ENCODE measurements around the gene TAF9.
A peak's percentile ranks its signal among the peaks of the same experiment; 100 is the strongest.
"Not testable (repeated sequence)": the region's sequence is repeated elsewhere in the genome, so short reads cannot be mapped to it uniquely, and the experiment has no call there.

TAF9 gene

GRCh38 chr5:69369340-69370121, at the start of gene TAF9, which contains the start of the genes AK6 and RAD17:
TAF9 (minus strand) TSS chr5:69369520; CDS start chr5:69365737, 3,783 bp downstream.
AK6 (minus strand) TSS chr5:69369520; CDS start chr5:69369490, 30 bp downstream.
RAD17 (plus strand) TSS chr5:69369818; CDS start chr5:69372209, 2,391 bp downstream.
- DNase-seq, result peak; percentile 49

DNA sequence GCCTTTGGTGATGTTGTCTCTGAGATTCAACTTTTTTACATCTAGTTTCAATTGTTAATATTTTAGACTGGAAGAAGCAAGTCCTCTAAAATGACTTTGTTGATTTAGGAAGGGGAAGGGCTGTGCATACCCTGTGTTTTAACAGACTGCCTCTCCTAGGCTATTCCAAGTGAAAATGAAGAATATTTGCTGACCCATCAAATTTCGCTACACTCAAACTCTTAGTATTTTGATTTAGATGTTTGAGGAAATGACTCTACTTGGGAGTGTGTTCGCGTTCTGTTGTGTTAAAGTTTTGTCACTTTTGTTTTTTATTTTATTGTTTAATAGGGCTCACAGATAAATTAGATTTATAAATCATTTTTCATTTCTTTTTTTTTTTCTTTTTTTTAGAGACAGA, 49.2 kb upstream of the TAF9 start:
- DNase-seq, result no peak

DNA sequence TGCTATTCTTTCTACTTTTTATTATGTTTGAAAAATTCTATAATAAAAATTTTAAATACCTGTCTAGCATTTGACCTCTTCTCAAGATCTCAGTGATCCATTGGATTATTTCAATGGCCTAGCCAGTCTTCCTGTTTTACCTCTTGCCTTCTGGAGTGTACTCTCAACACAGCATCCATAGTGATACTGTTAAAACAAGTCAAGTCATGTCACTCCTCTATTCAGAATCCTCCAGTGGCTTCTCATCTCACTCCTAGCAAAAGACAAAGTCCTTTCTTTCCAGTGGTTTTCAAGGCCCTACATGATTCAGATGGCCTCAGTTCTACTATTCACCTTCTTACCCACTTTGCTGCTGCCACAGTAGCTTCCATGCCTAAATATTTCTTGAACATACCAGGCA, 47.4 kb upstream of the TAF9 start:
- peak; percentile 12 for DNase-seq

- DNase-seq, result no peak
Measured at GRCh38 chr5:69416180-69416579, 46.9 kb upstream of the TAF9 start.

GRCh38 chr5:69415584-69415958, 46.3 kb upstream of the TAF9 start:
- DNase-seq, result peak; percentile 2

DNA sequence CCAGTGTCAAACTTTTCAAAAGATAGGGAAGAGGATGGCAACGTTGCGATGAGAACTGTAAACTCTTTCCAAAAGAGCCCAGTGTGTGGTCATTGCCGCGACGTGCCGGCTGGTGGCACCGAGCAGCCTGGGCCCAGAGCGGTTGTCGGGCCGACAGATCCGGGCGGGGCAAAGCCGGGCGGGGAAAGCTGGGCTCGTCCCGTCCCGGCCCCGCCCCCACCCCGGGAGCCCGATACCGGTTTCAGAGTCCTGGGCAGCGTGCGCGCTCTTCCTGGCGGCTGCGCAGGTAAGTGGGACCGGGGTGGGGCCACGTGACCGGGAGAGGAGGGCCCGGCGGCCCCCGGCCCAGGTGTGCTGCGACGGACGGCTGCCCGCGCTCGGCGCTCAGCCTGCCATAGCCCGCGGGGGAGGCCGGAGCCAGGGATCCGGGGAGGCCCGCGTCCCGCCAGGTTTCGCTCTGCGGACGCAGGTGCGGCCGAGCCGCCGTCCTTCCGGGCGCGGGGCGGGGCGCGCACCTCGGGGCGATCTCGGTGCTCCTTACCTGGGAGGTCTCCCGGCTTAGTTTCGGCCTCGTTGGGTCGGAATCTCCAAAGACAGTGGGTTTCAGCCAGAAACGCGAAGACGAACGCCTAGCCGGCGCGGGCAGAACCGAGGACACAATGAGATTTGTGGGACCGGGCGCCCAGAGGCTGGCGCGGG, 45.7 kb upstream of the TAF9 start, which contains the start of gene MARVELD2:
MARVELD2 (plus strand) TSS at position 232 of the 699 bp plus-strand sequence. CDS start 4,270 bp downstream, outside the sequence.
- peak; percentile 69 for DNase-seq

- no peak for DNase-seq
Measured at GRCh38 chr5:69404659-69405330, 35.5 kb upstream of the TAF9 start.

GRCh38 chr5:69378376-69378775, 9.1 kb upstream of the TAF9 start:
- DNase-seq, result no peak

DNA sequence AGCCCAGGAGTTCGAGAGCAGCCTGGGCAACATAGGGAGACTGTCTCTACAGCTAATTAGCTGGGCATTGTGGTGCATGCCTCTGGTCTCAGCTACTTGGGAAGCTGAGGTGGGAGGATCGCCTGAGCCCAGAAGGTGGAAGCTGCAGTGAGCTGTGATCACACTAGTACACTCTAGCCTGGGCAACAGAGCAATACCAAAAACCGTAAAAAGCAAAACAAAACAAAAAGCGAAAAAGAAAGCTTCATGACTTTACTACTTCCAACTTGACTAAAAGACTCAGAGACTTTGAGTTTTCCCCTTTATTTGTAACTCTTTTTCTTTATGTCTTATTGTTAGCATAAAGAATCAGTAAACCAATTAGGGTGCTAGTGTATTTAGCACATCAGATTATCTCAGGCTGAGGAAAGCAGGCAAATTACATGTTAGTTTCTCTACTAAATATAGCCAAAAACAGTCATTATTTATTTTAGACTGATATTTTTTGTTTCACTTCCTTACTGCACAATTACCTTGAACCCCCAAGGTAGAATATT, 5.7 kb upstream of the TAF9 start:
- no peak for DNase-seq

DNA sequence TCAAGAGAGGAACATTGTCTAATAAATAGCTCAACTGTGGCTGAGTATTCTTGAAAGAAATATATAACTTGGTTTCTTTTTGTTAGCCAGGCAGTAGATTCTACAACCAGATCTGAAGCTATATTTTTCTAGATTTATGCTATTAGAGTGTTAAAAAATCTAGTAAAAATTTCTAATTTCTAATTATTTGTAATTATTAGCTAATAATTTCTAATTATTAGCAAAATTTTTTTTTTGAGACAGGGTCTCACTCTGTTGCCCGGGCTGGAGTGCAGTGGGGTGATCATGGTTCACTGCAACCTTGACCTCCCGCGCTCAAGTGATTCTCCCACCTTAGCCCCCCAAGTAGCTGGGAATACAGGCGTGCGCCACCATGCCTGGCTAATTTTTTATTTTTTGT, 3.1 kb upstream of the TAF9 start:
- no peak for DNase-seq

GRCh38 chr5:69370335-69370734, 1.0 kb upstream of the TAF9 start:
- not testable (repeated sequence) for DNase-seq

DNA sequence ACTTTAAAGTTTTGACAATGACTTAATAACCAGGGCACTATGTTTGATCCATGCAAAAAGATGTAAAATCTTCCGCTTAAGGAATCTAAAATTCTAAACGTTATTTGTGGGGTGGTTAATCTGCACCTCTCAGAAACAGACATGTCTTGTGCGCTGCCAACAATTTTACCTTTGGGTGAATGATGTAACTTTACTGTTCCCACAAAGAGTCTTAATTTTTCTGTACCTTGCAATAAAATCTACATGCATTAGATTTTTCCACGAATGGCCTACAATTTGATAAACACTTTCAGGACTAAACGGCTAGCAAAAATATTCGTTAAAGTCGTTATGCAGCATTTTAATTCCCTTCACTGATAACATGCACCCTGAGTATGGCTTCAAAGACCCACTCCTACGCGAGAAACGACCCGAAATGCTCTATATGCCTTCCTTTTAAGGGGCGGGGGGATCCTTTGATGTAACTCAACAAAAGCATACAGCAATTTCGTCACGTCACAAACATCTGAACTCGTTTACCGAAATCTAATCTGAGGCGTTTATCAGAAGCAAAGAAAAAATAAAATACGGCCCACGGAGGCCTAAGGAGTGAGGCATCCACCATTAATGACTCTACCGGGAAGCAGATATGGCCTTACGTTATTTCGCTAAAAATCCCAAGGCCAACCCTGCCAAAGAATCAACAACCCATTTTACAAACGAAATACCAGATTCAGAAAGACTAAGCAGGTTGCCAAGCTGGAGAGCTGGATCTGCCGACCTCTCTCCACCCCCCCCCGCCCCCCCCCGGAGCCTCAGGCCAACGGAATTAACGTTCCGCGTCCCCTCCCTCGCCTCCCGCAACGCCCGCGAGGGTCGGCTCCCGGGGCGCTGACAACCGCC, 621 bp downstream of the TAF9 start:
- no peak for DNase-seq

GRCh38 chr5:69367697-69368279, 1.5 kb downstream of the TAF9 start:
- DNase-seq, result no peak

DNA sequence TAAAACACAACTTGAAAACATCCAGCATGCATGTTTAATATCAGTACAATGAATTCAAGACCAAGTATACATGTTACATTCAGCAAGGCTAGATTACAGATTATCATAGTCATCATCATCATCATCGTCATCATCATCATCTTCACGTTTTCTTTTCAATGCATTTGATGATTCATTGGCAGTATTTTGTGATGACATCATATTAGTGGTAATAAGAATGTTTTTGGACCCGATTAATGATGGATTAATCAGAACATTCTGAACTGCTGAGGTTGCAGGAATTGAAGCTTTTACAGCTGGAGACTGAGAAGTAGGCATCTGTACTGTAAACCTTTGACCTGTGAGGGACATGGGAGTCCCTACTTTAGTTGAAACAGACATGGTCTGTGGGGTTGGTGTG, 4.5 kb downstream of the TAF9 start:
- DNase-seq, result no peak

DNA sequence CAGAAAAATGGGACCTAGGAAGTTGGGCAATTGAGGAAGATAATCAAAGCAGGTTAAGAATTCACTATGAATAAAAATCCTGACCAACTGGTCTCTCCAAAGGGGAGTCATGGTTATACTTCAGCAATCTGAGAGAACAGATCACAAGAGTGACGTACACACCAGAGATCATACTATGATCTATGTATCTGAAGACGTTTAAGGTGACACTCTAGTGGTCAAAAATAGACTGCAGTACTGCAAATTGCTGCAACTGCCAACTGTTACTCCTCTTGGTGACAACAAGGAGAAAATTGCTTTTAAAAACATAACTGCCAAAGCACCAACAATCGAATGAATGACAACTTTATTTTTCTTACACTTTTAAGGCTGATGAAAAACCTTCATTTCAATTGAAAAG, 4.9 kb downstream of the TAF9 start:
- DNase-seq, result no peak

DNA sequence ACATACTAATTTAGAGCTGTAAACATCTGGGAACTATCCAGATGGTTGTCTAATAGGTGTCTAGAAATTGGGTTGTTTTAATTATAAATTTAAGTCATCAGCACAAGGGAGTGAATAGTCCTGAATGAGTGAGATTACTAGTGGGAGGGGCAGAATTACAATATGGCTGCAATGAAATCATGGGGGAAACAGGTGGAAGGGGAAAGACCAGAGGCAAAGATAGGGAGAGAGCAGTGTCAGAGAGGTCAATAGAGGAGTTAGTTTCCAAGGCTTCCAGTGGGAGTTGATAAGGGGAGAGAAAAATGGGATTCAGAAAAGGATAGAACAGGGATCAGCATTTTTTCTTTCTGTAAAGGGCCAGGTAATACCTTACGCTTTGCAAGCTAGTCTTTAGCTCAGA, 8.9 kb downstream of the TAF9 start:
- no peak for DNase-seq

DNA sequence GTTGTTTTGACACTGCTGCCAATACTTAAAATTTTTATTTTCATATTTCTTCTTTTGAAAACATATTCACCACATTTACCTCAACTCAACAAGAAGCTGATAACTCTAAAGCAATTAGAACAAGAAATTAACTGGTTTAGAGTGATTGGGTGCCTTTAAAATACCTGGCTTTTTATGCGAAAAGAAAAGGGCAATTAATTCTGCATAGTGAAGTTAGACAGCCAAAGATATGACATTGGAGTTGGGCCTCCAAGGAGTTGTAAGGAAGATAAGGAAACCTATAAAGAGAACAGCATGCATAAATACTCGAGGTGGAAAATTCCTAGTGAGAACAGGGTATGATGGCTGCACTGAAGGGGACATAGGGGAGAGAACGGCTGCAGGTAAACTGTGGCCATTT, 9.6 kb downstream of the TAF9 start:
- DNase-seq, result no peak

DNA sequence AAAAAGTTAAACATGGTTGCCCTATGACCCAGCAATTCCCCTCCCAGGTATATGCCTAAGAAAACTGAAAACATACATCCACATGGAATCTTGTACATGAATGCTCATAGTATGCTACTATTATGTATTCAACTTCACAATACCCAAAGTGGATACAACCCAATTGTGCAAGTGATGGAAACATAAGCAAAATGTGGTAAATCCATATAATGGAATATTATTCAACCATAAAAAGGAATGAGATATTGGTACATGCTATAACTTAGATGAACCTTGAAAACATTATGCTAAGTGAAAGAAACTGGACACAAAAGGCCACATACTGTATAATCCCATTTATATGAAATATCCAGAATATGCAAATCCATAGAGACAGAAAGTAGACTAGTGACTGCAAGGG, 18.7 kb downstream of the TAF9 start:
- no peak for DNase-seq

DNA sequence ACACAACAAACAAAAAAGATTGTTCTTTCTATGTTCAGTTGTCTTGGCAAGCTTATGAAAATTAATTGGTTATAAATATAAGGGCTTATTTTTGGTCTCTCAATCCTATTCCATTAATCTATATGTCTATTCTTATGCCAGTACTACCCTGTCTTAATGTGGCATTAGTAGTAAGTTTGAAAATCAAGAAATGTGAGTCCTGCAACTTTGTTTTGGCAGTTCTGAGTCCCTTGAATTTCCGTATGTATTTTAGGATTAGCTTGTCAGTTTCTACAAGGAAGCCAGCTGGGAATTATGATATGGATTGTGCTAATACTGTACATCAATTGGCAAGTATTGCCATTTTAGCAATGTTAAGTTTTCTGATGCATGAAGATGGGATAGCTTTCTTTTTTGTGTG, 26.2 kb downstream of the TAF9 start:
- DNase-seq, result no peak

DNA sequence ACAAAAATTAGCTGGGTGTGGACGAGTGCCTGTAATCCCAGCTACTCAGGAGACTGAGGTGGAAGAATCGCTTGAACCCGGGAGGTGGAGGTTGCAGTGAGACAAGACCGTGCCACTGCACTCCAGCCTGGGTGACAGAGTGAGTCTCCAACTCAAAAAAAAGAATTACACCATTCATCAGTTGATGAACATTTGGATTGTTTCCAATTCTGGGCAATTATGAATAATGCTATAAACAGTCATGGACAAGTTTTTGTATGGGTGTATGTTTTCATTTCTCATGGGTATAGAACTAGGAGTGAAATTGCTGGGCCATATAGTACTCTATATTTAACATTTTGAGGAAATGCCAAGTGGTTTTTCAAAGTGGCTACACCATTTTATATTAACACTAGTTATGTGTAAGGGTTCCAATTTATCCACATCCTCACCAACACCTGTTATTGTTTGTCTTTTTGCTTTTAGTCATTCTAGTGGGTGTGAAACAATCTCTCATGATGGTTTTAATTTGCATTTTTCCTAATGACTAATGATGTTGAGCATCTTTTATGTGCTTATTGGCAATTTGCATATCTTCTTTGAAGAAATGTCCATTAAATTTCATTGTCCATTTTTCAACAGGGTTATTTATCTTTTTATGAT, 27.7 kb downstream of the TAF9 start:
- DNase-seq, result no peak

DNA sequence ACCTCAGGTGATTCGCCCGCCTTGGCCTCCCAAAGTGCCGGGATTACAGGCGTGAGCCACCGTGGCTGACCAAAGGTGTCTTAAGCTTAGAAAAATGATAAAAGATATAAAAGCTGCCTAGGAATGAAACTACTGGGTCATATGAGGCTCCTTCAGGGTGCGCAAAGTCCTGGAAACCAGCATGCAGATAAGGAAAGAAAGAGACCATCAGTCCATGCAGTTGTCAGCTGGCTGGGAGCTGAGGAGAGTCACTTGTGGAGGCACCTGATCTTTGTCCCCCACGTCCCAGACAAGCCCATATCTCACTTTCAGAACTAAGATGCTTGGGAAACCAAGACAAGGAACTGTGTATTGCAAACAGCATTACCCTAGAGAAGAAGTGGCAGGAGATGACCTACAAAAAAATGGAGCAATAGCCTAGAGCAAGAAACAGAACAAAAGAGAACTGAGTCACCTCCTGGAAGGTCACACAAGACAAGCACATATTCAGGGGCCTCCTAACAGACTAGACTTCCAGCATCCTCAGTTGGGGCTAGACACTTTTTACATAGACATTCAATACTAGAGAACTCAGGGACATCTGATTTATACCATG, 33.9 kb downstream of the TAF9 start:
- DNase-seq, result no peak

Data from NCI-H187 treated with DMSO at 0.1 percent for 48 hours (cell line).